ENCODE measurements around the gene TSPAN4.
A peak's percentile ranks its signal among the peaks of the same experiment; 100 is the strongest.

GRCh38 chr11:872799-873198, 30.1 kb downstream of the TSPAN4 start:
- TF ChIP-seq, protein P1, sequence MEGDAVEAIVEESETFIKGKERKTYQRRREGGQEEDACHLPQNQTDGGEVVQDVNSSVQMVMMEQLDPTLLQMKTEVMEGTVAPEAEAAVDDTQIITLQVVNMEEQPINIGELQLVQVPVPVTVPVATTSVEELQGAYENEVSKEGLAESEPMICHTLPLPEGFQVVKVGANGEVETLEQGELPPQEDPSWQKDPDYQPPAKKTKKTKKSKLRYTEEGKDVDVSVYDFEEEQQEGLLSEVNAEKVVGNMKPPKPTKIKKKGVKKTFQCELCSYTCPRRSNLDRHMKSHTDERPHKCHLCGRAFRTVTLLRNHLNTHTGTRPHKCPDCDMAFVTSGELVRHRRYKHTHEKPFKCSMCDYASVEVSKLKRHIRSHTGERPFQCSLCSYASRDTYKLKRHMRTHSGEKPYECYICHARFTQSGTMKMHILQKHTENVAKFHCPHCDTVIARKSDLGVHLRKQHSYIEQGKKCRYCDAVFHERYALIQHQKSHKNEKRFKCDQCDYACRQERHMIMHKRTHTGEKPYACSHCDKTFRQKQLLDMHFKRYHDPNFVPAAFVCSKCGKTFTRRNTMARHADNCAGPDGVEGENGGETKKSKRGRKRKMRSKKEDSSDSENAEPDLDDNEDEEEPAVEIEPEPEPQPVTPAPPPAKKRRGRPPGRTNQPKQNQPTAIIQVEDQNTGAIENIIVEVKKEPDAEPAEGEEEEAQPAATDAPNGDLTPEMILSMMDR (IDR thresholded peaks at IDR 0.05 in 2 of 3, conservative IDR thresholded peaks at IDR 0.05 in 1 of 3; ENCODE audit: control insufficient read depth in 2 of 3, extremely low read depth in 1 of 3, insufficient read depth in 1 of 3, low read depth in 3 of 3, low read length in 3 of 3) = no peak
- TF ChIP-seq ZZZ3 (IDR thresholded peaks at IDR 0.05; ENCODE audit: control insufficient read depth, insufficient read length, low read depth) (no peak), RCOR1 (conservative IDR thresholded peaks at IDR 0.05; ENCODE audit: low read depth, low read length) (no peak), GABPA (IDR thresholded peaks at IDR 0.05; ENCODE audit: low read depth) (no peak), BHLHE40 (IDR thresholded peaks at IDR 0.05; ENCODE audit: borderline replicate concordance in 1 of 2, low read depth in 2 of 2, low read length in 1 of 2) (no peak), FOS (IDR thresholded peaks at IDR 0.05; ENCODE audit: borderline replicate concordance, extremely low read depth, insufficient read length) (no peak), GATAD2B (conservative IDR thresholded peaks at IDR 0.05; ENCODE audit: low read depth) (no peak), POLR2A (IDR thresholded peaks at IDR 0.05; ENCODE audit: low read depth, low read length) (0 out of 2 replicates have a peak, but pooled peaks have one; percentile 16), MEF2B (IDR thresholded peaks at IDR 0.05; ENCODE audit: partially characterized antibody, poor library complexity, severe bottlenecking) (no peak), EP300 (IDR thresholded peaks at IDR 0.05; ENCODE audit: borderline replicate concordance in 1 of 2, control insufficient read depth in 1 of 2, low read depth in 2 of 2, low read length in 2 of 2) (no peak), MXI1 (IDR thresholded peaks at IDR 0.05; ENCODE audit: low read depth, low read length) (no peak), NR2F1 (conservative IDR thresholded peaks at IDR 0.05) (no peak), NR2C2 (IDR thresholded peaks at IDR 0.05; ENCODE audit: borderline replicate concordance, control insufficient read depth, insufficient read length, low read depth) (no peak)
